ENCODE data around the gene SLC24A4.

SLC24A4 gene

GRCh38 chr14:92315050-92315805 is 7.7 kb upstream of the SLC24A4 start:
- DNase-seq (ENCODE audit: extremely low read depth in 1 of 2, low read depth in 1 of 2): no peak

GRCh38 chr14:92316176-92316575 is 6.8 kb upstream of the SLC24A4 start:
- DNase-seq (ENCODE audit: extremely low read depth in 1 of 2, low read depth in 1 of 2): no peak

- no peak for DNase-seq (ENCODE audit: extremely low read depth in 1 of 2, low read depth in 1 of 2)
Observed at GRCh38 chr14:92316937-92317336, 6.0 kb upstream of the SLC24A4 start.

- no peak for DNase-seq (ENCODE audit: extremely low read depth in 1 of 2, low read depth in 1 of 2)
Observed at GRCh38 chr14:92317511-92317910, 5.5 kb upstream of the SLC24A4 start.

- DNase-seq (ENCODE audit: extremely low read depth in 1 of 2, low read depth in 1 of 2): no peak
Observed at GRCh38 chr14:92321701-92322100, 1.3 kb upstream of the SLC24A4 start.

GRCh38 chr14:92322516-92322915 is 449 bp upstream of the SLC24A4 start:
- DNase-seq (ENCODE audit: extremely low read depth in 1 of 2, low read depth in 1 of 2): no peak

GRCh38 chr14:92323916-92324818 is 1.2 kb downstream of the SLC24A4 start:
- DNase-seq (ENCODE audit: extremely low read depth in 1 of 2, low read depth in 1 of 2): no peak

GRCh38 chr14:92325835-92326234 is 2.9 kb downstream of the SLC24A4 start:
- no peak for DNase-seq (ENCODE audit: extremely low read depth in 1 of 2, low read depth in 1 of 2)

GRCh38 chr14:92328664-92329255 is 5.8 kb downstream of the SLC24A4 start:
- DNase-seq (ENCODE audit: extremely low read depth in 1 of 2, low read depth in 1 of 2): no peak

GRCh38 chr14:92334050-92334449 is 11.1 kb downstream of the SLC24A4 start:
- DNase-seq (ENCODE audit: extremely low read depth in 1 of 2, low read depth in 1 of 2): no peak

GRCh38 chr14:92336363-92336762 is 13.4 kb downstream of the SLC24A4 start:
- DNase-seq (ENCODE audit: extremely low read depth in 1 of 2, low read depth in 1 of 2): no peak

GRCh38 chr14:92339426-92339825 is 16.5 kb downstream of the SLC24A4 start:
- no peak for DNase-seq (ENCODE audit: extremely low read depth in 1 of 2, low read depth in 1 of 2)

- no peak for DNase-seq (ENCODE audit: extremely low read depth in 1 of 2, low read depth in 1 of 2)
Observed at GRCh38 chr14:92340071-92340470, 17.1 kb downstream of the SLC24A4 start.

- peak in 1 of 2 donors; percentile 29 for DNase-seq (ENCODE audit: extremely low read depth in 1 of 2, low read depth in 1 of 2)
Observed at GRCh38 chr14:92340931-92341330, 18.0 kb downstream of the SLC24A4 start.

GRCh38 chr14:92341791-92342190 is 18.8 kb downstream of the SLC24A4 start:
- DNase-seq (ENCODE audit: extremely low read depth in 1 of 2, low read depth in 1 of 2): peak in 1 of 2 donors; percentile 59

GRCh38 chr14:92348154-92348553 is 25.2 kb downstream of the SLC24A4 start:
- DNase-seq (ENCODE audit: extremely low read depth in 1 of 2, low read depth in 1 of 2): no peak

GRCh38 chr14:92351750-92352149 is 28.8 kb downstream of the SLC24A4 start:
- DNase-seq (ENCODE audit: extremely low read depth in 1 of 2, low read depth in 1 of 2): no peak

GRCh38 chr14:92352158-92352985 is 29.4 kb downstream of the SLC24A4 start:
- peak in 1 of 2 donors; percentile 10 for DNase-seq (ENCODE audit: extremely low read depth in 1 of 2, low read depth in 1 of 2)

- DNase-seq (ENCODE audit: extremely low read depth in 1 of 2, low read depth in 1 of 2): no peak
Observed at GRCh38 chr14:92353447-92353846, 30.5 kb downstream of the SLC24A4 start.

GRCh38 chr14:92356677-92357076 is 33.7 kb downstream of the SLC24A4 start:
- DNase-seq (ENCODE audit: extremely low read depth in 1 of 2, low read depth in 1 of 2): no peak
